CD4-positive, alpha-beta T cell (primary cell): ENCODE data around the gene GPC5. TPM values are rescaled to one million over a fixed set of nuclear protein-coding genes. Genes with fewer than 3 reads are reported as not detected.

Experiments
- ATAC-seq: fragments of 200-7000 bp; cut with Tn5 transposase; one replicate; pipeline ENCODE4 v1.10.0; 2022; ENCODE audit warnings: mild to moderate bottlenecking; ENCODE audit not compliant: poor library complexity
- CTCF ChIA-PET: fragments of 350-600 bp; sonication (Branson Sonifier 250); formaldehyde crosslinking; loops from one replicate; lab custom pipeline; 2021; ENCODE audit warnings: antibody characterized with exemption, inconsistent platforms; lab: Charles Lee
- POLR2A ChIA-PET: fragments of 350-600 bp; sonication (Branson Sonifier 250); formaldehyde crosslinking; loops from one replicate; lab custom pipeline; 2021; ENCODE audit warnings: antibody characterized with exemption, inconsistent platforms; lab: Charles Lee
- DNase-seq, 14 experiments: peaks; one replicate each; pipeline ENCODE4 v3.0.0-alpha.2; 2013 to 2020; ENCODE audit warnings: mixed read lengths in 2 of 14
- H3K27ac ChIP-seq, 2 donors: one replicate each; pipeline versions ENCODE4 v1.5.1 to v1.7.0; 2013; ENCODE audit warnings: low read length in 2 of 2, low read depth in 1 of 2, mild to moderate bottlenecking in 1 of 2
- H3K27me3 ChIP-seq, 2 experiments: 1 replicate in 1 of 2; 2 replicates in 1 of 2; pipeline versions ENCODE4 v1.6.1 to v1.7.0; 2013; ENCODE audit warnings: low read length in 2 of 2, control low read depth in 1 of 2, mild to moderate bottlenecking in 1 of 2, moderate library complexity in 1 of 2; ENCODE audit not compliant: insufficient read depth in 2 of 2, control insufficient read depth in 1 of 2
- H3K36me3 ChIP-seq: one replicate; pipeline ENCODE4 v1.6.1; 2013; ENCODE audit warnings: low read length, control low read depth; ENCODE audit not compliant: insufficient read depth
- H3K4me1 ChIP-seq: one replicate; pipeline ENCODE4 v1.6.1; 2013; ENCODE audit warnings: low read length, control low read depth; ENCODE audit not compliant: insufficient read depth
- H3K4me3 ChIP-seq: one replicate; pipeline ENCODE4 v1.5.1; 2013; ENCODE audit warnings: mild to moderate bottlenecking, low read length, moderate library complexity
- H3K9me3 ChIP-seq, 2 experiments: 1 replicate in 1 of 2; 2 replicates in 1 of 2; pipeline versions ENCODE4 v1.6.1 to v1.7.0; 2013; ENCODE audit warnings: low read length in 2 of 2, mild to moderate bottlenecking in 2 of 2, control low read depth in 1 of 2, moderate library complexity in 1 of 2; ENCODE audit not compliant: control insufficient read depth in 1 of 2, insufficient read depth in 1 of 2
- H3K27ac Mint-ChIP-seq: one replicate; pipeline ENCODE4 v1.8.0; 2020; ENCODE audit warnings: mixed read lengths
- H3K27me3 Mint-ChIP-seq: one replicate; pipeline ENCODE4 v1.8.0; 2021; ENCODE audit warnings: mixed read lengths
- H3K36me3 Mint-ChIP-seq: one replicate; pipeline ENCODE4 v1.8.0; 2021; ENCODE audit warnings: low read depth, mixed read lengths
- H3K4me1 Mint-ChIP-seq: one replicate; pipeline ENCODE4 v1.8.0; 2021; ENCODE audit warnings: low read depth, mixed read lengths
- H3K4me3 Mint-ChIP-seq: one replicate; pipeline ENCODE4 v1.8.0; 2020; ENCODE audit warnings: mild to moderate bottlenecking, mixed read lengths
- H3K9me3 Mint-ChIP-seq: one replicate; pipeline ENCODE4 v1.8.0; 2020; ENCODE audit warnings: mixed read lengths
- intact Hi-C, 2 experiments: fragments of 100-400 bp; cut with DNase I in 1 of 2; cut with micrococcal nuclease in 1 of 2; formaldehyde crosslinking; loops; one replicate each; pipeline versions ENCODE4 v1.15.1 to v1.9.0; 2023 to 2025; cut with DNase I, micrococcal nuclease
- total RNA-seq, 174 experiments: library from RNA in 2 of 174; stranded (reverse) in 2 of 174; gene quantifications; one replicate each; pipeline ENCODE4 v1.2.3 and lab custom pipeline; 2021 to 2026
- TF ChIP-seq, protein P1 (sequence below): fragments of 200-600 bp; IDR thresholded peaks from one replicate; pipeline ENCODE4 v1.8.0; 2022; ENCODE audit warnings: antibody characterized with exemption, mild to moderate bottlenecking

The GPC5 gene
- total RNA-seq, 2 experiments from 2014 or later: not detected

DNA sequence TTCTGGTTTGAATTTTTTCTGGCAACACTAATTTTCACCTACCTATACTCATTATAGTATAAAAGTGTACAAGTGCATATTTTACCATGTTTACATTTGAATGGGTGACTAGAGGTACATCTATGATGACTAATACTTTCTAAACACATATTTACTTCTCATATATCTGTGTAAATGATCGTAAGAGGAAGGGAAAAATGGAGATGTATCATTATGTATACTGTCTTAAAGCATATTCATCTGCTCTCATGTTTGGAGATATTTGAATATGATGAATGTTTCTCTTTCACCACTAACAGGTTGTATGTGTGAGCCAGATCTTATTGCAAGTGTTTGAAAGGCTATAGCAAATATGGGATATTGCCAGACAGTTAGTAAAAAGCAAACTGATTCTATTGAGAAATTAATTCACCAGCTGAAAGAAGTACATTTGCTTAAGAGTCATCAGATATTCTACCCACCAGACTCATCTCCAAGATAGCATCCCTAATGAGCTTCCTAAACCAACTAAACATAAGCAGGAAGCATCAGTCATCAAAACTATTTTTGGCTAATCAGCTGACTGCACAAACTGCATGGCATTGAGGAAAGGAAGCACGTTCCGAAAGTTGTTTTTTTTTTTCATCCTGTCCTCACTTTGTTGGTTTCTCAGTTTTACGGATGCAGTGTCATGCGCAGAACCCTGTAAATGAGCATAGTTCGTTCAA, 738.2 kb downstream of the GPC5 start:
- Histone ChIP-seq H3K27me3 (no peaks in the 10 kb centered on the region), H3K4me3 (no peak overlapping the region), H3K9me3 (no peaks in the 10 kb centered on the region), H3K4me1 (no peaks in the 10 kb centered on the region), H3K27ac (no peak overlapping the region), H3K36me3 (no peaks in the 10 kb centered on the region)
- Mint-ChIP-seq H3K36me3 (no peaks in the 10 kb centered on the region), H3K4me1 (no peaks in the 10 kb centered on the region), H3K4me3 (no peak overlapping the region), H3K9me3 (peaks cover 3% of the 10 kb centered on the region), H3K27me3 (no peaks in the 10 kb centered on the region), H3K27ac (no peak overlapping the region)
- ATAC-seq (no peak), DNase-seq (no peak)
- TF ChIP-seq, protein P1, sequence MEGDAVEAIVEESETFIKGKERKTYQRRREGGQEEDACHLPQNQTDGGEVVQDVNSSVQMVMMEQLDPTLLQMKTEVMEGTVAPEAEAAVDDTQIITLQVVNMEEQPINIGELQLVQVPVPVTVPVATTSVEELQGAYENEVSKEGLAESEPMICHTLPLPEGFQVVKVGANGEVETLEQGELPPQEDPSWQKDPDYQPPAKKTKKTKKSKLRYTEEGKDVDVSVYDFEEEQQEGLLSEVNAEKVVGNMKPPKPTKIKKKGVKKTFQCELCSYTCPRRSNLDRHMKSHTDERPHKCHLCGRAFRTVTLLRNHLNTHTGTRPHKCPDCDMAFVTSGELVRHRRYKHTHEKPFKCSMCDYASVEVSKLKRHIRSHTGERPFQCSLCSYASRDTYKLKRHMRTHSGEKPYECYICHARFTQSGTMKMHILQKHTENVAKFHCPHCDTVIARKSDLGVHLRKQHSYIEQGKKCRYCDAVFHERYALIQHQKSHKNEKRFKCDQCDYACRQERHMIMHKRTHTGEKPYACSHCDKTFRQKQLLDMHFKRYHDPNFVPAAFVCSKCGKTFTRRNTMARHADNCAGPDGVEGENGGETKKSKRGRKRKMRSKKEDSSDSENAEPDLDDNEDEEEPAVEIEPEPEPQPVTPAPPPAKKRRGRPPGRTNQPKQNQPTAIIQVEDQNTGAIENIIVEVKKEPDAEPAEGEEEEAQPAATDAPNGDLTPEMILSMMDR: no peak
- intact Hi-C loops: no loop called here
- ChIA-PET POLR2A (no interaction called here), CTCF (interaction anchor here (0.7 kb wide), 1 partner anchor 24 kb away, joined by 3 read pairs; no protein-coding TSS in a partner anchor)

DNA sequence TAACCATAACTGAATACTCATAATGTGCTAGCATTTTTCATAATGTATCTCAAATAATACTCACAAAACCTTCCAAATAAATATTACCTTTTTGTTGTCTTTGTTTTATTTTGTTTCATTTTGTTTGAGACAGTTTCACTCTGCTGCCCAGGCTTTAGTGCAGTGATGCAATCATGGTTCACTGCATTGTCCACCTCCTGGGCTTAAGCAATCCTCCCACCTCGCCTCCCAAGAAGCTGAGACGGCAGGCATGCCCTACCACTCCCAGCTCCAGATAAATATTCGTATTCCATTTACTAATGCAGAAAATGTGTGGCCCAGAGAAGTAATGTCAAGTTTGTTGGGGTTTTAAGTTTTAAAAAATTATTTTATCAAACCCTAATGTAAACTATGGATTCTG, 739.1 kb downstream of the GPC5 start:
- H3K36me3 Mint-ChIP-seq: no peaks in the 10 kb centered on the region
- H3K9me3 Mint-ChIP-seq: peaks cover 3% of the 10 kb centered on the region
- H3K4me3 Mint-ChIP-seq: no peak overlapping the region
- Histone ChIP-seq H3K36me3 (no peaks in the 10 kb centered on the region), H3K27me3 (no peaks in the 10 kb centered on the region), H3K4me3 (no peak overlapping the region), H3K9me3 (no peaks in the 10 kb centered on the region), H3K4me1 (no peaks in the 10 kb centered on the region), H3K27ac (no peak overlapping the region)
- no peak overlapping the region for H3K27ac Mint-ChIP-seq
- ATAC-seq (no peak), DNase-seq (no peak)
- POLR2A ChIA-PET: no interaction called here
- no peaks in the 10 kb centered on the region for H3K27me3 Mint-ChIP-seq
- TF ChIP-seq, protein P1: no peak
- H3K4me1 Mint-ChIP-seq: no peaks in the 10 kb centered on the region
- intact Hi-C loops: no loop called here
- CTCF ChIA-PET: no interaction called here

- no peak overlapping the region for H3K27ac Mint-ChIP-seq
- Histone ChIP-seq H3K27me3 (no peaks in the 10 kb centered on the region), H3K27ac (no peak overlapping the region), H3K9me3 (no peaks in the 10 kb centered on the region), H3K4me1 (no peaks in the 10 kb centered on the region), H3K36me3 (no peaks in the 10 kb centered on the region), H3K4me3 (no peak overlapping the region)
- no peak for ATAC-seq
- TF ChIP-seq, protein P1: no peak
- H3K27me3 Mint-ChIP-seq: no peaks in the 10 kb centered on the region
- H3K9me3 Mint-ChIP-seq: no peaks in the 10 kb centered on the region
- H3K36me3 Mint-ChIP-seq: no peaks in the 10 kb centered on the region
- DNase-seq: no peak
- intact Hi-C loops: no loop called here
- ChIA-PET CTCF (no interaction called here), POLR2A (no interaction called here)
- no peak overlapping the region for H3K4me3 Mint-ChIP-seq
- H3K4me1 Mint-ChIP-seq: no peaks in the 10 kb centered on the region
Measured at GRCh38 chr13:92143766-92144165, 745.3 kb downstream of the GPC5 start.
